ENCODE data around the gene MTMR12. TPM values are rescaled to one million over a fixed set of nuclear protein-coding genes. Genes with fewer than 3 reads are reported as not detected.

MTMR12 gene
- total and polyA plus RNA-seq, 10 of the 15 experiments (the other 5 are each of a cell fraction or from before 2014, with no cell fraction given), result 5.0 to 22.9 (median 16.3) TPM

- Histone ChIP-seq H4K20me1 (ENCODE audit: control insufficient read depth, insufficient read depth) (no peaks in the 10 kb centered on the region), H3K27ac (ENCODE audit: control insufficient read depth, insufficient read depth) (no peak overlapping the region), H3K9ac (ENCODE audit: control insufficient read depth, insufficient read depth, low read length) (no peak overlapping the region), H3K4me3 (no peak overlapping the region), H3K79me2 (ENCODE audit: control insufficient read depth, insufficient read depth, low read length) (no peaks in the 10 kb centered on the region), H3K4me2 (ENCODE audit: control insufficient read depth, insufficient read depth) (no peak overlapping the region), H2AFZ (ENCODE audit: control insufficient read depth, low read depth, low read length) (no peak overlapping the region), H3K9me3 (replicated peaks; ENCODE audit: control insufficient read depth, insufficient read depth, low read length) (no peaks in the 10 kb centered on the region), H3K4me1 (ENCODE audit: control insufficient read depth, insufficient read depth, low read length) (no peaks in the 10 kb centered on the region), H3K36me3 (ENCODE audit: control insufficient read depth in 2 of 2, insufficient read depth in 2 of 2, low read length in 1 of 2) (peaks cover 0 to 16% of the 10 kb centered on the region in 2 experiments; a peak in 2 of 4 replicates), H3K27me3 (replicated peaks in 1 of 2; ENCODE audit: control insufficient read depth in 2 of 2, insufficient read depth in 2 of 2, low read length in 1 of 2) (no peaks in the 10 kb centered on the region)
- no peak for FAIRE-seq
- no peak for ATAC-seq
- in situ Hi-C loops (cut with MboI), result no loop called here
- TF ChIP-seq RCOR1 (conservative IDR thresholded peaks at IDR 0.05; ENCODE audit: low read depth, low read length) (no peak), PAX8 (IDR thresholded peaks at IDR 0.05) (no peak), NBN (IDR thresholded peaks at IDR 0.05) (no peak), SRF (IDR thresholded peaks at IDR 0.05; ENCODE audit: low read depth in 2 of 2, low read length in 2 of 2) (no peak), CHD4 (IDR thresholded peaks at IDR 0.05) (no peak), FOXM1 (IDR thresholded peaks at IDR 0.05; ENCODE audit: low read depth, low read length) (no peak), TBL1XR1 (IDR thresholded peaks at IDR 0.05; ENCODE audit: low read depth, low read length) (no peak), GABPA (IDR thresholded peaks at IDR 0.05; ENCODE audit: low read depth) (no peak), CREM (IDR thresholded peaks at IDR 0.05; ENCODE audit: low read depth) (no peak), MYB (IDR thresholded peaks at IDR 0.05; ENCODE audit: borderline replicate concordance, low read depth, low read length) (no peak), BCL11A (IDR thresholded peaks at IDR 0.05; ENCODE audit: low read depth, low read length) (no peak), CEBPZ (IDR thresholded peaks at IDR 0.05; ENCODE audit: low read depth, low read length) (no peak), CREB1 (IDR thresholded peaks at IDR 0.05; ENCODE audit: low read depth) (no peak), SMARCA5 (IDR thresholded peaks at IDR 0.05) (no peak), KAT2A (conservative IDR thresholded peaks at IDR 0.05; ENCODE audit: control insufficient read depth, low read depth, low read length) (no peak), ATF7 (IDR thresholded peaks at IDR 0.05; ENCODE audit: low read depth) (no peak), TARDBP (IDR thresholded peaks at IDR 0.05; ENCODE audit: borderline replicate concordance) (no peak), RELB (IDR thresholded peaks at IDR 0.05; ENCODE audit: low read depth) (no peak)
- DNase-seq (ENCODE audit: low read depth, low spot score), result no peak
- SMC1A ChIA-PET (ENCODE audit: uncharacterized antibody, unreplicated experiment), result interaction anchor here (1.2 kb wide), 1 partner anchor 278 kb away, joined by 3 read pairs; no protein-coding TSS in a partner anchor
- intact Hi-C loops (cut with micrococcal nuclease; ENCODE audit: unreplicated experiment), result no loop called here
- RAD21 ChIA-PET (ENCODE audit: unreplicated experiment), result no interaction called here
- CTCF ChIA-PET, result interaction anchor here (2.1 kb wide), 1 partner anchor 121 kb away, joined by 5 read pairs; no protein-coding TSS in a partner anchor
- POLR2A ChIA-PET, result no interaction called here
- WGBS (ENCODE audit: insufficient coverage, insufficient replicate concordance, low lambda C conversion rate, missing lambda C conversion rate), result 97% methylated on average over 9 of the region's 9 CpGs
- BruUV-seq (replicated peaks), result no TSS peak
Measured at GRCh38 chr5:32353420-32353819, 40.7 kb upstream of the MTMR12 start.
